Panc1 (cell line): ENCODE results near the gene GGA1. TPM values are rescaled to one million over a fixed set of nuclear protein-coding genes. Genes with fewer than 3 reads are reported as not detected.

Source experiments
- ATAC-seq: fragments of 200-7000 bp; cut with Tn5 transposase; 2 replicates; pipeline ENCODE4 v1.9.1; 2020; ENCODE audit warnings: mild to moderate bottlenecking, moderate library complexity
- BruUV-seq: library from RNA; stranded (reverse); fragments of 400-500 nt; replicated peaks from 2 replicates; lab custom pipeline; 2021; lab: Mats Ljungman, UMichigan
- CTCF ChIA-PET: fragments of 300-600 bp; sonication (Branson Sonifier 250); formaldehyde crosslinking; loops from one replicate; lab custom pipeline; 2022; ENCODE audit warnings: antibody characterized with exemption; lab: Charles Lee
- POLR2A ChIA-PET: fragments of 300-600 bp; sonication (Branson Sonifier 250); formaldehyde crosslinking; loops from one replicate; lab custom pipeline; 2022; ENCODE audit warnings: antibody characterized with exemption; lab: Charles Lee
- DNase-seq: peaks from one replicate; pipeline ENCODE4 v3.0.0-alpha.2; 2010; ENCODE audit warnings: low read depth, low spot score
- H3K27ac ChIP-seq: 2 replicates; pipeline ENCODE4 v1.5.1; 2011; ENCODE audit warnings: mild to moderate bottlenecking, low read length, inconsistent platforms
- H3K27me3 ChIP-seq: fragments of 200-500 bp; sonication (Bioruptor generic); 2 replicates; pipeline ENCODE4 v1.6.0; 2014; ENCODE audit warnings: low read length, inconsistent platforms; ENCODE audit not compliant: control insufficient read depth, insufficient read depth
- H3K36me3 ChIP-seq: fragments of 200-500 bp; sonication (Bioruptor generic); 2 replicates; pipeline ENCODE4 v1.5.1; 2014; ENCODE audit warnings: inconsistent platforms, mild to moderate bottlenecking, low read length, moderate library complexity; ENCODE audit not compliant: control insufficient read depth, insufficient read depth
- H3K4me1 ChIP-seq: 2 replicates; pipeline ENCODE4 v1.5.1; 2011; ENCODE audit warnings: inconsistent platforms, mild to moderate bottlenecking, low read length, moderate library complexity; ENCODE audit not compliant: control insufficient read depth, insufficient read depth
- H3K4me3 ChIP-seq, 2 experiments: 2 replicates each; pipeline ENCODE4 v1.5.1; 2011 to 2012; ENCODE audit warnings: low read depth in 2 of 2, low read length in 2 of 2, mild to moderate bottlenecking in 2 of 2, inconsistent platforms in 1 of 2, moderate library complexity in 1 of 2
- H3K9me3 ChIP-seq: fragments of 200-500 bp; sonication (Bioruptor generic); 2 replicates; pipeline ENCODE4 v1.5.1; 2014; ENCODE audit warnings: low read depth, mild to moderate bottlenecking, inconsistent platforms, low read length, moderate library complexity; ENCODE audit not compliant: control insufficient read depth, insufficient read depth
- POLR2AphosphoS5 ChIP-seq: IDR thresholded peaks from 2 replicates; pipeline ENCODE4 v1.6.1; 2012; ENCODE audit warnings: mild to moderate bottlenecking, low read depth, low read length, moderate library complexity
- SIN3A ChIP-seq: IDR thresholded peaks from 2 replicates; pipeline ENCODE4 v1.6.1; 2012; ENCODE audit warnings: low read depth, mild to moderate bottlenecking, low read length, moderate library complexity, borderline replicate concordance; ENCODE audit not compliant: insufficient read depth
- TCF7L2 ChIP-seq: IDR thresholded peaks from 2 replicates; pipeline ENCODE4 v1.6.1; 2011; ENCODE audit warnings: mild to moderate bottlenecking, low read depth, low read length, inconsistent platforms
- in situ Hi-C: cut with HindIII; loops from 2 replicates; pipeline ENCODE4 v1.10.0; 2016; ENCODE audit warnings: low sequenced_read_pairs, low pct_unique_long_range_greater_than_20kb
- intact Hi-C: fragments of 100-400 bp; cut with micrococcal nuclease; formaldehyde crosslinking; loops from one replicate; pipeline ENCODE4 v1.10.0; 2022; ENCODE audit not compliant: unreplicated experiment
- total RNA-seq: library from RNA; stranded (reverse); gene quantifications from one replicate; pipeline ENCODE4 v1.2.1, GENCODE V29; 2021; ENCODE audit not compliant: unreplicated experiment
- TF ChIP-seq, protein P1 (sequence below), 2 experiments: IDR thresholded peaks; 2 replicates each; pipeline ENCODE4 v1.6.1; 2011 to 2012; ENCODE audit warnings: low read depth in 2 of 2, control low read depth in 1 of 2, low read length in 1 of 2, mild to moderate bottlenecking in 1 of 2, moderate library complexity in 1 of 2; ENCODE audit not compliant: insufficient read depth in 1 of 2
- TF ChIP-seq, protein P2 (sequence below): fragments of 450-650 bp; IDR thresholded peaks from 2 replicates; pipeline ENCODE4 v1.5.1; 2017; ENCODE audit warnings: mild to moderate bottlenecking

The GGA1 gene
- total RNA-seq, 1 experiment from 2014 or later: 45.4 TPM

DNA sequence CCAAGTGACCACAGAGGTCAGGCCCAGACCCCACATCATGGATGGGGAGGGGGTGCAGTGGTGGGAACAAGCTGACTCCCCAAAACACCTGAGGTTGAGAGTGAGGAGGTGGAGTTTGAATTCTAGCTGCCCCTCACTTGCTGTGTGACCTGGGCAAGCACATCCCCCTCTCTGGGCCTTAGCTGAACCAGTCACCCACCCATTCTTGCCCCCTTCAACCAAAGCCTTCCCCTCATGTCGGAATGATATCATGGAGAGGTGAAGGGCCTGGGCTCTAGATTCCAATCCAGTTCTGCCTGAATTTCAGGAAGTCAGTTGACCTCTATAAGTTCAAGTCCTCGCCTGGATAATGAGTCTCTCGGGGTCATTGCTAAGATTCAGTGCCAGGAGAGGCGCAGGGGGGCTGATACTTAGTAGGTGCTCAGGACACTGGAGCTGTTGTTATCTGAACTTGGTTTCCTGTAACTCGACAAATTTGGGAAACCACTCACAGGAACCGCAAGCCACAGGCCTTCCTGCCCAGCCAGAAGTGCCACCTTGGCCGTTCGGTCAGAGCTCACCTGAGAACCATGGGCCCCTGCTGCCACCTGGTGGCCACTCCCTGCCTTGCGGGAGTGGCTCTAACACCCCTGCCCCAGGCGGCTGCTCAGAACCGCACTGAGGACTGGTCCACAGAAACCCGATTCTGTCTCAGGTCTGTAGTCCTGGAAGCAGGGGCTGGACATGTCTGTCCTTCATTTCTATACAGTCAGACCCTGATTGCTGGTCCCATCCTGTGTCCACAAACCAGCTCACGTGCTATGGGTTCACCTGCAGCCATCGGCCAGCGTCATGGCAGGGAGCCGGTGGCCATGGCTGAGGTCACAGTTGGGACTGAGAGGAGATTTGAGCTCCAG, 41.5 kb upstream of the GGA1 start:
- intact Hi-C loops: loop anchor here (2.0 kb wide), 1 partner anchor 28 kb away; no protein-coding TSS in a partner anchor
- Histone ChIP-seq H3K36me3 (no peaks in the 10 kb centered on the region), H3K4me3 (no peak overlapping the region), H3K9me3 (no peaks in the 10 kb centered on the region), H3K4me1 (peaks cover 44% of the 10 kb centered on the region), H3K27me3 (no peaks in the 10 kb centered on the region), H3K27ac (0 out of 2 replicates have a peak overlapping the region, but pooled peaks have one; percentile 34)
- CTCF ChIA-PET: interaction anchor here (0.5 to 1.8 kb wide), 10 partner anchors 18 to 238 kb away, joined by 3 to 12 read pairs (median 4); no protein-coding TSS in a partner anchor
- TF ChIP-seq SIN3A: no peak
- TF ChIP-seq, protein P1, sequence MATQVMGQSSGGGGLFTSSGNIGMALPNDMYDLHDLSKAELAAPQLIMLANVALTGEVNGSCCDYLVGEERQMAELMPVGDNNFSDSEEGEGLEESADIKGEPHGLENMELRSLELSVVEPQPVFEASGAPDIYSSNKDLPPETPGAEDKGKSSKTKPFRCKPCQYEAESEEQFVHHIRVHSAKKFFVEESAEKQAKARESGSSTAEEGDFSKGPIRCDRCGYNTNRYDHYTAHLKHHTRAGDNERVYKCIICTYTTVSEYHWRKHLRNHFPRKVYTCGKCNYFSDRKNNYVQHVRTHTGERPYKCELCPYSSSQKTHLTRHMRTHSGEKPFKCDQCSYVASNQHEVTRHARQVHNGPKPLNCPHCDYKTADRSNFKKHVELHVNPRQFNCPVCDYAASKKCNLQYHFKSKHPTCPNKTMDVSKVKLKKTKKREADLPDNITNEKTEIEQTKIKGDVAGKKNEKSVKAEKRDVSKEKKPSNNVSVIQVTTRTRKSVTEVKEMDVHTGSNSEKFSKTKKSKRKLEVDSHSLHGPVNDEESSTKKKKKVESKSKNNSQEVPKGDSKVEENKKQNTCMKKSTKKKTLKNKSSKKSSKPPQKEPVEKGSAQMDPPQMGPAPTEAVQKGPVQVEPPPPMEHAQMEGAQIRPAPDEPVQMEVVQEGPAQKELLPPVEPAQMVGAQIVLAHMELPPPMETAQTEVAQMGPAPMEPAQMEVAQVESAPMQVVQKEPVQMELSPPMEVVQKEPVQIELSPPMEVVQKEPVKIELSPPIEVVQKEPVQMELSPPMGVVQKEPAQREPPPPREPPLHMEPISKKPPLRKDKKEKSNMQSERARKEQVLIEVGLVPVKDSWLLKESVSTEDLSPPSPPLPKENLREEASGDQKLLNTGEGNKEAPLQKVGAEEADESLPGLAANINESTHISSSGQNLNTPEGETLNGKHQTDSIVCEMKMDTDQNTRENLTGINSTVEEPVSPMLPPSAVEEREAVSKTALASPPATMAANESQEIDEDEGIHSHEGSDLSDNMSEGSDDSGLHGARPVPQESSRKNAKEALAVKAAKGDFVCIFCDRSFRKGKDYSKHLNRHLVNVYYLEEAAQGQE (IDR thresholded peaks at IDR 0.05; ENCODE audit: insufficient read depth in 1 of 2, low read depth in 2 of 2, low read length in 1 of 2): no peak
- TF ChIP-seq, protein P2, sequence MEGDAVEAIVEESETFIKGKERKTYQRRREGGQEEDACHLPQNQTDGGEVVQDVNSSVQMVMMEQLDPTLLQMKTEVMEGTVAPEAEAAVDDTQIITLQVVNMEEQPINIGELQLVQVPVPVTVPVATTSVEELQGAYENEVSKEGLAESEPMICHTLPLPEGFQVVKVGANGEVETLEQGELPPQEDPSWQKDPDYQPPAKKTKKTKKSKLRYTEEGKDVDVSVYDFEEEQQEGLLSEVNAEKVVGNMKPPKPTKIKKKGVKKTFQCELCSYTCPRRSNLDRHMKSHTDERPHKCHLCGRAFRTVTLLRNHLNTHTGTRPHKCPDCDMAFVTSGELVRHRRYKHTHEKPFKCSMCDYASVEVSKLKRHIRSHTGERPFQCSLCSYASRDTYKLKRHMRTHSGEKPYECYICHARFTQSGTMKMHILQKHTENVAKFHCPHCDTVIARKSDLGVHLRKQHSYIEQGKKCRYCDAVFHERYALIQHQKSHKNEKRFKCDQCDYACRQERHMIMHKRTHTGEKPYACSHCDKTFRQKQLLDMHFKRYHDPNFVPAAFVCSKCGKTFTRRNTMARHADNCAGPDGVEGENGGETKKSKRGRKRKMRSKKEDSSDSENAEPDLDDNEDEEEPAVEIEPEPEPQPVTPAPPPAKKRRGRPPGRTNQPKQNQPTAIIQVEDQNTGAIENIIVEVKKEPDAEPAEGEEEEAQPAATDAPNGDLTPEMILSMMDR: peak; percentile 87
- in situ Hi-C loops: no loop called here
- peak; percentile 70 for ATAC-seq
- POLR2A ChIA-PET: interaction anchor here (1.0 kb wide), 1 partner anchor 21 kb away, joined by 3 read pairs; no protein-coding TSS in a partner anchor
- BruUV-seq: no TSS peak
- no peak for DNase-seq

DNA sequence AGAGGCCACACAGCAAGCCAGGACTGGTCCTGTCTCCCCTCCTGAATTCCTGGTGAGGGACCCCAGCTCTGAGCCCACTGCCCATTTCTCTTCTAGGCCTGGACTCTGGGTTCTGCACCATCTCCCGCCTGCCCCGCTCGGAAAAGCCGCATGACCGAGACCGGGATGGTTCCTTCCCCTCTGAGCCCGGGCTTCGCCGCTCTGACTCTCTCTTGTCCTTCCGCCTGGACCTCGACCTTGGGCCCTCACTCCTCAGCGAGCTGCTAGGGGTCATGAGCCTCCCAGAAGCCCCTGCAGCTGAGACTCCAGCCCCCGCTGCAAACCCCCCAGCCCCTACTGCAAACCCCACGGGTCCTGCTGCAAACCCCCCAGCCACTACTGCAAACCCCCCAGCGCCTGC, 40.6 kb upstream of the GGA1 start:
- no peaks in the 10 kb centered on the region for H3K27me3 ChIP-seq
- no peak overlapping the region for H3K27ac ChIP-seq
- DNase-seq: no peak
- CTCF ChIA-PET: interaction anchor here (0.7 to 1.7 kb wide), 5 partner anchors 17 to 239 kb away, joined by 3 to 6 read pairs (median 4); no protein-coding TSS in a partner anchor
- POLR2A ChIA-PET: interaction anchor here (1.0 kb wide), 1 partner anchor 22 kb away, joined by 3 read pairs; no protein-coding TSS in a partner anchor
- no TSS peak for BruUV-seq
- intact Hi-C loops: no loop called here
- H3K4me3 ChIP-seq: no peak overlapping the region
- in situ Hi-C loops: no loop called here
- no peaks in the 10 kb centered on the region for H3K36me3 ChIP-seq
- H3K4me1 ChIP-seq: peaks cover 40% of the 10 kb centered on the region
- ATAC-seq: no peak
- TF ChIP-seq, protein P2: no peak
- no peak for TF ChIP-seq POLR2AphosphoS5
- TF ChIP-seq SIN3A: no peak
- TF ChIP-seq, protein P1 (IDR thresholded peaks at IDR 0.05; ENCODE audit: insufficient read depth in 1 of 2, low read depth in 2 of 2, low read length in 1 of 2): no peak
- no peak for TF ChIP-seq TCF7L2
- no peaks in the 10 kb centered on the region for H3K9me3 ChIP-seq
